NCI-H2227 (cell line): ENCODE measurements around the gene PEX10.

Experiments
- DNase-seq: peaks from one replicate; lab custom pipeline; 2025; ENCODE audit not compliant: unreplicated experiment; lab: John Stamatoyannopoulos, UW

Gene PEX10

DNA sequence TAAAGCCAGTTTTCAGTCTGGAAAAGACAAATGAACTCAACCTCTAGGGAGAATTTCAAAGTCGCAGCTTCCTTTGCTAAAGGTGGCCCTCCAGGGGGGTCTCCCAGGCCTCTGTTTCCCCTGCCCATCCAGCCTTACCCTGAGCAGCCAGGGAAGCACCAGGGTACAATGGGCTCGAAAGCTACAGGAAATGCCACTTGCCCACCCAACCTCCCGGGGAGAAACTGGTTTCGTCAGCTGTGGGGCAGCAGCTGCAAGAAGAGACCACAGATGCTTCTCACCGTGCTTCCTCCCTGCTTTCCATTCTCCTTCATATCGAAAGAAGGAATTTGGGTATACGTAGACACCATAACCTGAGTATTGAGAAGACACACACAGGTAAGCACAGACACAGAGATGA, 22.7 kb downstream of the PEX10 start:
- DNase-seq, result no peak

GRCh38 chr1:2388004-2388913, 24.1 kb downstream of the PEX10 start:
- no peak for DNase-seq

DNA sequence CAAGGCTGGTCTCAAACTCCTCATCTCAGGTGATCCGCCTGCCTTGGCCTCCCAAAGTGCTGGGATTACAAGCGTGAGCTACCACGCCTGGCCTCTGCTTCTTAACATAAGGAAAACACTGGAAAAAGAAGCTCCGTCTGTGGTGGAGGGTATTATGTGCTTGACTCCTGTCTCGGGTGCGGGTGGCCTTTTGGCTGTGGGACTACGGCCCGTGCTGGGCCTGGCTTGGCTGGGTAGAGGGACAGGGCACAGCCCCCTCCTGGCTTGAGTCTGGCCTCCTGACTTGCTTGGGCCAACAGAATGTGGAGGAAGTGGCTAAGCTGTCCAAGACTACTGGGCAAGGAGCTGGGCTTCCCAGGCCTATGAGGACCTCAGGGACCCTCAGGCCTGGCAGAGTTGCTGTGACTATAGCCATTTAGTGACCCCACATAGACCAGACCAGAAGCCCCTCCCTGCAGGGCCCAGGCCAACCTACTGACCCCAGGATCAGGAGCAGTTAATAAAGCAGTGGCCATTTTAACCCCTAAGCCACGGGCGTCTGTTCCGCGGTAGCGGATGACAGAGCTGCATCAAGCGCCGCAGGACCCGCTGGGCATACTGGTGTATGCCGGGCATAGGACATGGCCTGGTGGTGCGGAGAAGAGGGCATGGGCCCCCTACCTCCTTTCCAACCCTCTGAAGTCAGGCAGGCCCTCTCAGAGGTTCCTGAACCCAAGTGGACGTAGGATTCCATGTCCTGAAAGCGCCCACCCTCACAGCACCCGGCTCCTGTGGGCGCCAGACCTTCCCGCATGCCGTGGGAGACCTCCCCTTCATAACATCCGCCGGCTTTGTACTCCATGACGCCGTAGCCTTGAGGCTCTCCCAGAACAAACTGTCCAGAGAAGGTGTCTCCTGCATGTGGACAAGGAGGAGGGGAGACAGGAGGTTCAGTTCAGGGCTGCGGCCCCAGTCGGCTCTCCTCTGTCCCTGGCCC, 25.4 kb downstream of the PEX10 start:
- DNase-seq, result no peak

DNA sequence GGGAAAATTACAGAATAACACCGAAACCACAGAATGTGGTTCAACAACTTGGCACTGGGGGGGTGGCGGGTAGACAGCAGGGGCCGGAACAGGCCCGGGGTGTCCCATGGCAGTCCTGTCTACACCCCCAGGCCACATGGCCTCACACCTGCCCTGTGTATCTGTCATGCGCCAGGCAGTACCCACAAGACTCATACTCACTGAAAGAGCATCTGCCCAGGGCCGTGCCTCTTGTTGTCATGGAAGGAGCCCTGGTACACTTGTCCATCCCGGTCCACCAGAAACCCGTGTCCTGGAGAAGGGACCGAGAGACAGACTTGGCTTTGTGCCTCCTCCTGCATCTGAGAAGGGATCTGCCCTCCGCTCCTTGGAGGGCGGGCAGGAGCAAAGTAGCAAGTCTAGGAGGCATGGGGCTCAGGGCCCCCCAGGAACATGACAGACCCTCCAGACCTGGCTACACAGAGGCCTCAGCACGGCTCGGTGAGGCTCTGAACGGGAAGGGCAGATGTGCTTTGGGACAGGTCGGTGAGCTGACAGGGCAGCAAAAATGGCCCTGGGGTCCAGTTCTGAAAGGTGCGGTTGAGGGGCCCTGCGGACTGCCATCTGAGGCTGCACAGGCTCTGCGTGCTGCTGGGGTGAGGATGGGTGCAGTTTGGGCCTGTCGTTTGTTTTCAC, 26.6 kb downstream of the PEX10 start:
- DNase-seq, result no peak

- DNase-seq, result no peak
These were observed 27.4 kb downstream of the PEX10 start for GRCh38 chr1:2384941-2385481.

GRCh38 chr1:2384130-2384860, 28.1 kb downstream of the PEX10 start:
- no peak for DNase-seq

GRCh38 chr1:2383576-2383975, 28.8 kb downstream of the PEX10 start:
- DNase-seq, result no peak

GRCh38 chr1:2382621-2383361, 29.6 kb downstream of the PEX10 start:
- peak; percentile 59 for DNase-seq

GRCh38 chr1:2381741-2382620, 30.4 kb downstream of the PEX10 start:
- DNase-seq, result peak; percentile 25

DNA sequence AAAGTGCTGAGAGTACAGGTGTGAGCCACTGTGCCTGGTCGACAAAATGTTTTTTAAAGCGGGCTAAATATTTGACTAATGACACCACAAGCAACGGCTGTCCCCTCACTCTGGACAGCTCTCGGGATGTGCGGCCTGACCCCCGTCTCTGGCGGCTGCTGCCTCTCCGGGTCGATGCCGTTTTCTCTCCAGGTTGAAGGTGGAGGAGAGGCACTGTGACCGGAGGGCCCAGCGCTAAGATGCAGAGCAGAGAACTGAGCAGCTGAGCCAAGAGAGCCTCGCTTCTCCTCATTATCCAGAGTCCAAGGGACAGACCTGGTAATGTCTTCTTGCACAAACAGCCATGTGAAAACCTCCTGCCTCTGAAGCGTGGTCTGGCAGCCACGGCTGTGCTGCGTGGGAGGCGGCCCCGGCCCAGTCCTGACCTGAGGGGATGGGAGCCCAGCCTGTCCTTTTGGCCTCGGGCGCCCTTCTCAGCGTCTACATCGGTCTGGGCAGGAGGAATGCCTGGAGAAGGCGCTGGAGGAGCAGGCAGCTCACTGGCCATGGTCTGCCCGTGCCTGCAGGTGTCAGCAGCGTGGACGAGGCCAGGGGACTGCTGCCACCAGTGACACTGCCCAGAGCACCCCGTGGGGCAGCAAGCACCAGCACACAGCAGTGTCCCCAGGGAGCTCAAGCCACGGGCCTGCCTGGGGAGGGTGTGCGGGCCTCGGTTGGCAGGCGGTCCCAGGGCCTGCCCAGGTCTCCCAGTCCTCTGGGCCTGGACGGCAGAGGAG, 31.4 kb downstream of the PEX10 start:
- DNase-seq, result no peak

DNA sequence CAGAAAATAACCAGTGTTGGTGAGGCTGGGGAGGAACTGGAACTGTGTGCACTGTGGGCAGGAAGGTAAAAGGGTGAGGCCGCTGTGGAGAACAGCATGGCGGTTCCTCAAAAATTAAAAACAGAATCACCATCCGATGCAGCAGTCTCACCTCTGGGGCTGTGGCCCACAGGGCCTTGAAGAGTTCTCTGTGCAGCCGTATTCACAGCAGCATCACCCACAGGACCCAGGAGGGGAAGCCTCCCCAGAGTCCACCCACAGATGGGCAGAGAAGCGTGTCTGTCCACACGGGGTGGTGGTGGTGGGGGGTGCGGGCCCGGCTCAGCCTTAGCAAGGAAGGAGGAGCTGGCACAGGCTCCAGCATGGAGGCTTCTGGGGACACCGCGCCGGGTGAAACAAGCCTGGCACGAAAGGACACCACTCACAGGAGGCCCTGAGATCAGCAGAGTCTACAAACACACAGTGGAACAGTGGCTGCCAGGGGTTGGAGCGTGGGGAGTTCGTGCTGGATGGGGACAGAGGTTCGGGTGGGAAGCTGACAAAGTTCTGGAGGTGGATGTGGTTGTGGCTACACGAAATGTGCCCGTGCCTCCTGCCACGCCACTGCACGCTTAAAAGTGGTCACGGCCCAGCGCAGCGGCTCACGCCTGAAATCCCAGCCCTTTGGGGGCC, 32.5 kb downstream of the PEX10 start:
- no peak for DNase-seq

- no peak for DNase-seq
These were observed 33.2 kb downstream of the PEX10 start for GRCh38 chr1:2378956-2379732.

GRCh38 chr1:2378441-2378851, 33.9 kb downstream of the PEX10 start:
- DNase-seq, result no peak

DNA sequence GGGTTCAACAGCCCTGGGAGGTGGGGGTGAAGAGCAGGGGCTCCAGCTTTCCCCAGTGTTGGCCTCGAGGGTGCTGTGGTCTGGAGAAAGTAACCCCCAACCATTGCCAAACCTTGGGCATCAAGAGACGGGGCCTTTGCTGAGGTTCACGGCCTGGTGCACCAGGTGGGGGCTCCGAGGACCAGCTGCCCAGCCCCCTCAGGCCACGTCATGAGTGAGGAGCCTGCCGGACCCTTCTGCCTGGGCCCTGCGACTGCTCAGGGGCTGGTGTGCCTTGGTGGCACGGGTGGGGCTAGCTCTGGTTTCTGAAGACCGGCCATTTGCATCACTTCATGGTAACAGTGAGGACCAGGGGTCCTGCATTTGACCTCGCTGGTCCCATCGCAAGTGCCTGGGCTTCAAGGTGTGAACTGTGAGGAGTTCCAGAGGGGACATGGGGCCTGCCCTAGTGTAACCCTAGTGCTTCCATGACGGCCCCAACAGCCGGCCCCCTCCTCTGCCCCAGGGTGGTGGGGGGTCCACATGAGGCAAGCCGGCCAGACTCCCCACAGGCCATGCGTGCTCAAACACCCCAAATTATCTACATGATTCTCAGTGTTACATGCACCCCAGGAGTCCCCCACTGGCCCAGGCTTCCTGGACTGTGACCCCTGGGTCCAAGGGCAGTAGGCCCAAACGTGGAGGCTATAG, 34.5 kb downstream of the PEX10 start:
- DNase-seq, result no peak

- DNase-seq, result no peak
These were observed 35.3 kb downstream of the PEX10 start for GRCh38 chr1:2376931-2377672.
